DMS153 treated with DMSO at 0.1 percent for 48 hours (cell line): ENCODE results near the gene ATXN7.

Source experiments
- DNase-seq: peaks from one replicate; lab custom pipeline; 2025; ENCODE audit not compliant: unreplicated experiment; lab: John Stamatoyannopoulos, UW

The ATXN7 gene, protein sequence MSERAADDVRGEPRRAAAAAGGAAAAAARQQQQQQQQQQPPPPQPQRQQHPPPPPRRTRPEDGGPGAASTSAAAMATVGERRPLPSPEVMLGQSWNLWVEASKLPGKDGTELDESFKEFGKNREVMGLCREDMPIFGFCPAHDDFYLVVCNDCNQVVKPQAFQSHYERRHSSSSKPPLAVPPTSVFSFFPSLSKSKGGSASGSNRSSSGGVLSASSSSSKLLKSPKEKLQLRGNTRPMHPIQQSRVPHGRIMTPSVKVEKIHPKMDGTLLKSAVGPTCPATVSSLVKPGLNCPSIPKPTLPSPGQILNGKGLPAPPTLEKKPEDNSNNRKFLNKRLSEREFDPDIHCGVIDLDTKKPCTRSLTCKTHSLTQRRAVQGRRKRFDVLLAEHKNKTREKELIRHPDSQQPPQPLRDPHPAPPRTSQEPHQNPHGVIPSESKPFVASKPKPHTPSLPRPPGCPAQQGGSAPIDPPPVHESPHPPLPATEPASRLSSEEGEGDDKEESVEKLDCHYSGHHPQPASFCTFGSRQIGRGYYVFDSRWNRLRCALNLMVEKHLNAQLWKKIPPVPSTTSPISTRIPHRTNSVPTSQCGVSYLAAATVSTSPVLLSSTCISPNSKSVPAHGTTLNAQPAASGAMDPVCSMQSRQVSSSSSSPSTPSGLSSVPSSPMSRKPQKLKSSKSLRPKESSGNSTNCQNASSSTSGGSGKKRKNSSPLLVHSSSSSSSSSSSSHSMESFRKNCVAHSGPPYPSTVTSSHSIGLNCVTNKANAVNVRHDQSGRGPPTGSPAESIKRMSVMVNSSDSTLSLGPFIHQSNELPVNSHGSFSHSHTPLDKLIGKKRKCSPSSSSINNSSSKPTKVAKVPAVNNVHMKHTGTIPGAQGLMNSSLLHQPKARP

DNA sequence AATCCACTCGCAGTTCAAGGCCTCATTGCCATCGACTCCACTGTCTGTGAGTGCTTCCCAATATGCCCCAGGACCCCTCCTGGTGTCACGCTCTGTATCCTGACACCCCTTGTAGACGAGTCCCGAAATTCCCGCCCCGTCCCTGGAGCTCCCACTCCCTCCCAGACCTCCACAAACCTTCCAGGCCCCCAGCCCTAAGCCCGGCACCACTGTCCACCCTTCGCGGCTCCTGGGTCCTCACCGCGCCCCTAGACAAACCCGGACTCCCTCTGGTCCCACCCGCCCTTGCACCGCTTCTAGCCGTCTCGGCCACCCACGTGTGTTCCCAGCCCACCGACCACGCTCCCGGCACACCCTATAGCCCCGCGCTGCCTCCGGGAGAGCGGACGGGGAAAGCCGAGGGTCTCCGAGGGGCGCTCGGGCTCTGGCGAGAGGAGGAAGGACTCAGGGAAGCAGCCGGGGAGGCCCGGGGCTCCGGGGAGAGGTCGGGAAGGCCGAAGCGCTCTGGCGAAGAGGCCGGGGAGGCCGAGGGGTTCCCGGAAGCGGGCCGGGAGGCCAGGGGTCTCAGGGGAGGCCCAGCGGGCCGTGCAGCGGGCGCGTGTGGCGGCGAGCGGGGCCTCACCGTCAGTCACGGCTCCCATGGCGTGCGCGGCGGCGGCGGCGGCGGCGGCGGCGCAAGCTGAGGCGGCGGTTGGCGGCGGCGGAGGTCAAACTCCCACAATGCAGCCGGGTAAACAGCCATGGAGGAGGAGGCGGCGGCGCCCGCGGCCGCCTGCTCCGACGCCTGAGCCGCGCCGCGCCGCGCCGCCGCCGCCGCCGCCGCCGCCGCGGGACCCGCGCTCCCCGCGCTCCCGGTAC lies at the start of gene ATXN7, which contains the start of gene THOC7:
Gene ATXN7, plus strand, starts transcription at position 718 of the 858 bp plus-strand sequence. CDS start 48,732 bp downstream, outside the sequence.
Gene THOC7, minus strand, starts transcription at position 656 of the 858 bp plus-strand sequence. Its CDS starts 15 bp downstream, at position 641.
- DNase-seq: no peak

DNA sequence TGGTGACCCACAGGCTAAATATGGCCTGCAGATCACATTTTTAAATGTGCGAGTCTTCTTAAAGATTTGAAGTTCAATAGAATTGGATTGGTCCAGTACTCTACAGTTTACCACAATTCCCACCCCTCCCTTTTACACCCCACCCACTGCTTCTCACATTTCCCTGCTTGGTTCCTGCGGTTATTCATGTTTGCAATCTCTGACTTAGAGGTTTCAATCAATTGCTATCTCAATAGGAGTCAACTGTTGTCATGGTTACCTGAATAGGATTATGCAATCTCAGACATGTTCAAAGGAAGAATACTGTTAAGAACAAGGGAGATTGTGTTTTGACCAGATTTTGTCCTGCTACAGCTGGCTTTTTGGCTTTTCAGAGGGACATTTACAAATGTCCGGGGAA lies 49.4 kb upstream of the ATXN7 start:
- DNase-seq: no peak

DNA sequence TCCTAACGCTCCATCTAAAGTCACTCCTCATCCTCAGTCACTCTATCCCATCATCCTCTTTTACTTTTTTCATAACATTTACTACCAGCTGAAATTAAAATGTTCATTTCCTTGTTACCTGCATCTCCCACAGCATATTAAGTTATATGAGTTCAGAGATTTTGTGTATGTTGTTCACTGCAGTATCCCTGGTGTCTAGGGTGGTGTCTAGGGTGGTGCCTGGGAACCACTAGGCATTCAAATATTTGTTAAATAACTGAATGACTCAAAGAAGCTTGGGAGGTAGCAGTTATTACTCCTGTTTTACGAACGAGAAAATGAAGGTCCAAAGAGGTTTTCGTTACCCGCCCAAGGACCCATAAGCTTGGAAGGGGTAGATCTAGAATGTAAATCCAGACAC lies 46.4 kb upstream of the ATXN7 start:
- DNase-seq: no peak

DNA sequence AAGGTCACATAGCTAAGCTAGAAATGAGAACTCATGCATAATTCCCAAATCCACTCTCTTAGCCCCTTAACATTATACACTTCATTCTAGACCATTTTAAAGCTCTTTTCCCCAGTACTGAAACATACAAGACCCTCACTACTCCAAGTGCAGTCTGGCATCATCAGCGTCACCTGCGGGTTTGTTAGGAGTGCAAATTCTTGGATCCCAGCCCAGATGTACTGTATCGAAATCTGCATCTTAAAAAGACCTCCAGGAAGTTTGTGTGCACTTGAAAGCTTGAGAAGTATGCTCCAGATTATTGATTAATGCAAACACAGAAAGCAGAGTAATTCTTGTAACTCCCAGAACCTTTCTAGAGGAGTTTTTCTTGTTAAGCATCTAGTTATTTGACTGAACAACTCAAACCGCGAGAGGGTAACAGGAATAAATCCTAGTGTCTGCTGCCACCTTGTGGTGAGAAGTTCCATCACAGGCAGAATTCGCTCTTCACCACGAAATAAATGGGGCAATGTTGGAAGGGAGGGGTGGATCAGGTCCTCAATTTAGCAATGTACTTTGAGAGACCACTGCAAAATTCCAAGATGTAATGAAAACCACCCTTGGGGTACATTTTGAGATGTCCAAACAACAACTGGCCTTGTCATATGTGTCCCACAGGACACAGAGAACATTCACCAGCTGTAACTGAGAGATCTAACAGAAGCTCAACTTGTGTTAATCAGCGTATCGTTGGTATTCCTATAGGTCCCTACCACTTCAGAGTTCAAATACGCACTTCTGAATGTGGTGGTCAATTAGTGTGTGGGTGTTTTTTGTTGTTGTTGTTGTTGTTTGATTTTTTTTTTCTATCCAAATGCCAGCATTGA lies 45.2 kb upstream of the ATXN7 start:
- DNase-seq: no peak

DNA sequence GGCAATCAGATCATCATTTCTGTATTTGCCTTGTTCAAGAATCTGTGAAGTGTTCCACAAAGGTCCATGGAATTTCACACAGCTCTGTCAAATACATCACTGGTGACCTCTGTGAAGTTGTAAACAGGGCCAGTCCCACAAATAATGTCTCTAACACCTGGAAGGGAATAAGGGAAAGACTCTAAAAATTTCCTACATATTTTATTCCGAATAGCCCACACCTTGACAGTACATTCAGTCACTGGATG lies 44.6 kb upstream of the ATXN7 start, which contains the start of gene C3orf49:
Gene C3orf49, plus strand, starts transcription at position 149 of the 248 bp plus-strand sequence. CDS start 173 bp downstream, outside the sequence.
- no peak for DNase-seq

DNA sequence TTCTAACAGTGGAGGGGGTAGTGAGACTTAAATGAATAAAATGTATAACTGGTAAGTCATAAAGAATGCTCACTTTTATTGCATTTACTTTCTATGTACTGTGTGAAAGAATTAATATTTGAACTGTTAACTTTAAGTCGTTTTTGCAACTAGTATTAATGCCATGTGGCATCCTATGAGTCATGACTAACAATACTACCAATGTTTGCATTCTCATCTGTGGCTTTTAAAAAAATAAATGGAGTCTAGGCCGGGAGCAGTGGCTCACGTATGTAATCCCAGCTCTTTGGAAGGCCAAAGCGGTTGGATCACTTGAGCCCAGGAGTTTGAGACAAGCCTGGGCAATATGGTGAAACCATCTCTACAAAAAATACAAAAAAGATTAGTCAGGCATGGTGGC lies 39.4 kb upstream of the ATXN7 start:
- DNase-seq: no peak

DNA sequence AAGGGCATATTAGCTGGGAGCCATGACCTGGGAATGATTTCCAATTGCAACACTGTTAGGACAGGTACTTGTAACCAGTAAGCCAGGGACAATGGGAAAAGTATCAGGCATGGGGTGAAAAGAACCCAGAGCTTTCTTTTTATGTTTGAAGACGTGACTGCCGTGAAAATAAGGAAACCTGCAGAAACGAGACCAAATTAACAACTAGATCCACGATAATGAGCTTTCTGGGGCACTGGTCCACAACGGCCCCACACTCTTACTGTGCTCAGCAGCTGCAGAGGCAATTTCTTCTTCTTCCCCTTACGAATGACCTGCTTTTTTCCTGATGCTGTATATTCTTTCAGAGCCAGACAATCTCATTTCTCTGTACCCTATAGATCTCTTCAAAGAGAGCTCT lies 33.1 kb upstream of the ATXN7 start:
- no peak for DNase-seq

DNA sequence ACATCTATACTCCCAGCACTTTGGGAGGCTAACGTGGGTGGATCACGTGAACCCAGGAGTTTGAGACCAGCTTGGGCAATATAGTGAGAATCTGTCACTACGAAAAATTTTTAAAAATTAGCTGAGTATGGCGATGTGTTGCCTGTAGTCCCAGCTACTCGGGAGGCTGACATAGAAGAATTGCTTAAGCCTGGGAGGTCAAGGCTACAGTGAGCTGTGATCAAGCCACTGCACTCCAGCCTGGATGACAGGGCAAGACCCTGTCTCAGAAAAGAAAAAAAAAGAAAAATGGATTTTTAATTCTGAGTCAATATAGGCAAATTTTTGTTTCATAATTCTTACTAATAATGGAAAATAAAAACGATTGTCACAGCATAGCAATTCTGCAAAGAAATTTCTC lies 31.3 kb upstream of the ATXN7 start:
- DNase-seq: no peak

DNA sequence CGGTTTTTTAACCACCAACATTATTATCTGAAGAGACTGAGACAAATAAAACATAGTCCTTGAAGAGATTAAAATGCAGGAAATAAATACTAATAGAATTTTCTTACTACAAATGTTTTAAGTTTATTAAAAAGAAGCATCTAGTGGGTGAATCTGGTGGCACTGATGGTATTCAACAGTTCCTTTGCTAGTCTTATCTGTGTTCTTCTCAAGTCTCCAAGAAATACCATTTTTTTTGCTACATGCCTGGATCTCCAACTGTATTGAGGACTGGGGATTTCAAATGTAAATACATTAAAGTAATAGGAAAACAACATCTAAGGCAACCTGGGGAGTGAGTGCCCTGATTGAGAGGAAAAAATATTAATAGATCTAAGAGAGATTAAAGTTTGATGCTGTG lies 22.0 kb upstream of the ATXN7 start:
- DNase-seq: no peak

DNA sequence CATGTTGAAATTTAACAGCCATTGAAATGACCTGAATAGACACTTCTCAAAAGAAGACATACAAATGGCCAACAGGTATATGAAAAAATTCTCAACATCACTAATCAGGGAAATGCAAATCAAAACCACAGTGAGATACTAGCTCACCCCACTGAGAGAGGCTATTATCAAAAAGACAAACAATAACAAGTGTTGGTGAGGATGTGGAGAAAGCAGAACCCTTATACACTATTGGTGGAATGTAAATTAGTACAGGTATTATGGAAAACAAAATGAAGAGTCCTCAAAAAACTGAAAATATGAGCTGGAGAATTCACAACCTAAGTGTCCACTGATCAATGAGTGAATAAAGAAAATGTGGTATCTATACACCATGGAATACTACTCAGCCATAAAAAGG lies 21.5 kb upstream of the ATXN7 start:
- DNase-seq: no peak

DNA sequence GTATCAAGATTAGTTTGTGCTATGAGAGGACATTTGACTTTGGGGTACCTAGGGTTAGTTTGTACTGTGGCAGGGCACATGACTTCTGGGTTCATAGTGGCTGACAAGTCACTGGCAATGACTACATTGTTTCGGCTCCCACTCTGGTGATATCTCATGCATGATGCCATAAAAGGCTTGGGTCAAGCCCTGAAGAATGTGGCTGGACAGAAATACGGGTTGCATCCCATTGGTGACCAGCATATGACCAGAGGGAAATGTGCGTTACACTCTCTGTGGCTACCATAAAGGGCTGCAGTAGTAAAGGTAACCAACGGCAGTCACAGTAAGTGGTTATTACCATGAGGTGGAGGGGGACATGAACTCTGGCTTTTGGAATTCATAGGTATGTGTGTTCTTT lies 18.5 kb upstream of the ATXN7 start:
- no peak for DNase-seq

DNA sequence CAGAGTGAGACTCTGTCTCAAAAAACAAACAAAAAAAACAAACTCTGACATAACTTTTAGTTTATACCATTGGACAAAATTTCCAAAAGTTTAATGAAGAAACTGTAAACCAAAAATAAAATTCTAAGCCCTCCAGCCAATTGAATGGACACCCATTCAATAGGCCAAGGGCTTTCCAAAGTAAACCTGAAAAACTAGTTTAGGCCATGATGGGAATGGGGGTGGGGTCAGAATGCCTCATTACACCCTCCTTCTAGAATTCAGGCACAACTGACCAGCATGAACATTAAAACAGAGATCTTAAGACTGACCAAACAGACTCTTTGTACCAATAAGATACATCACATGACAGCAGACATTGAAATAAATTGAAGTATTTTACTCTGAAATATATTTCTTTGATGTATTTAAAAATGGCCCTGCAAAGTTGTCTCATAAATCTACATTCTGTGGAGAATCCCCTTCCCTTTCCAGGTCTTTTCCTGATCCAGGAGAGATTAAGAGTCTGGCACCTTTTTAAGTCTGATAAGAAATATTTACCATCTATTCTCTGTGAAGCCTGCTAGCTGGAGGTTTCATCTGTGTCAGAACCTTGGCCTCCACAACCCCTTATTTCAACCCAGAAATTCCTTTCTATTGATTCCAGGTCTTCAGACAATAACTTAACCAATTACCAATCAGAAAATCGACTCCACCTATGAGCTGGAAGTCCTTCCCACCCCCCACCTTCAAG lies 15.8 kb upstream of the ATXN7 start:
- DNase-seq: no peak

DNA sequence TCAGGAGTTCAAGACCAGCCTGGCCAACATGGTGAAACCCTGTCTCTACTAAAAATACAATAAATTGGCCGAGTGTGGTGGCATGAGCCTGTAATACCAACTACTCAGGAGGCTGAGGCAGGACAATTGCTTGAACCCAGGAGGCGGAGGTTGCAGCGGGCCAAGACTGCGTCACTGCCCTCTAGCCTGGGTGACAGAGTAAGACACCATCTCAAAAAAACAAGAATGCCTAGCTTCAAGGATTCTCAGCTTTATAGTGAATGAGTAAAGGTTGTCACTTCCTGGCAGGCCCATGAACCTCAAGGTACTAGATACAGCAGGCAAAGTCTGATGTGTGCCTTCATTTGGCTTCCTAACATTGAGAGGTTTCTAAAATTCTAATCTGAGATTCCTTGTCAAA lies 14.5 kb upstream of the ATXN7 start:
- no peak for DNase-seq

DNA sequence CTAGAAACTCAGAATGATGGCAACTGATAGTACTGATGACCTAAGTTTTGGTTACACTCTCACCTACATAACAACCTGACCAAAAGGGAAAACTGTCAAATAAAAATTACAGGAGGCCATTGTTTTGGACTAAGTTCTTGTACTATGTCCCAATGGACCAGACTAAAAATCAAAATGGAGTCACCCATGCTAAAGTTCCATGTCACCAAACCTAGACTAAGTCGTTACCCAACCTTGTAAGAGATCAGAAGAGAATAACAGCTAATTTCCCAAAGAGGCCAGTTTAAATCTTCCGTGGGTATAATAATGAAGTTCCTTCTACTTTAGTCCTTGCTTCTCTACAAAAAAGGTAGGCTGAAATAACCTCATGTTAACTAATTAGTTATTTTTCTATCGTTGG lies 12.4 kb upstream of the ATXN7 start:
- no peak for DNase-seq

DNA sequence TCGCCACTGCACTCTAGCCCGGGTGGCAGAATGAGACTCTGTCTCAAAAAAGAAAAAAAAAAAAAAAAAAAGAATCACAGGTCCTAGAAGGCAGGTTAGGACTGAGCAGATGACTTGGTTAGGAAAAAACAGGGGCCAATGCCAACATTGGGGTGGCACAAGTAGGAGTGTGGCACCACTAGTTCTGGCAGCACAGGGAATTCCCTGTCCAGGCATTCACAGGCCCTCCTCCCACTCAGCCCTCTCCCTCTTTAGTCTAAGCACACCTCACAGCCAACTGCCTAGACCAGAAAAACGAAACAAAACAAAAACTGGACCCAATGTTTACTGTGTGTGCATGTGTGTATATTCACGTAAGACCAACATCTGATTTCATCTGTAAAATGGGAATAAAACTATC lies 10.6 kb upstream of the ATXN7 start:
- DNase-seq: no peak

DNA sequence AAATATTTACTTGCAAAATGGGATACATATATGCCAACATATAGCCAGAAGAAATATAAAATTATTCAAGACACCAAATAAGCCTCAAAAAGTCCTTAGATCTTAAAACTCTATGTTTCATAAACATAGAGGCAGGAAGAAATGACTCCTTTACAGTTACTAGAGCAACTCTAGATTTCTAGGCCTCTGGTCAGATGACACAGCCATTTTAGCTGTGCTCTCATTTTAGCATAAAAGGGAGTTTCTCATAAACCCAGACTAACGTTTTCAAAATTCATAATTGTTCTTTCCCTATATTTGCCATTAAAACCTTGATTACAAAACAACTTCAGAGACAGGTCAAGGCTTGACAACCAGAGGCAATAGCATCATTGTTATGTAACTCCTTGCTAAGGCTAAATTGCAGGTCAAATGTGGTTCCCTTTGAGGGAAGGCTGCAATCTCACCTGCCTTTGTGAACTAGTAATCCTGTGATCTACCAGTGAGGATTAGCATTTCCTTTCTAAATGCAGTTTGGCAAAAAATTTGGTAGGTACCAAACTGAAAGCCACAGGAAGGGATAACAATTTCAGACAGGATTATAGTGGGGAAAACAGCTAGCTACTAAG lies 8.2 kb upstream of the ATXN7 start:
- no peak for DNase-seq

DNA sequence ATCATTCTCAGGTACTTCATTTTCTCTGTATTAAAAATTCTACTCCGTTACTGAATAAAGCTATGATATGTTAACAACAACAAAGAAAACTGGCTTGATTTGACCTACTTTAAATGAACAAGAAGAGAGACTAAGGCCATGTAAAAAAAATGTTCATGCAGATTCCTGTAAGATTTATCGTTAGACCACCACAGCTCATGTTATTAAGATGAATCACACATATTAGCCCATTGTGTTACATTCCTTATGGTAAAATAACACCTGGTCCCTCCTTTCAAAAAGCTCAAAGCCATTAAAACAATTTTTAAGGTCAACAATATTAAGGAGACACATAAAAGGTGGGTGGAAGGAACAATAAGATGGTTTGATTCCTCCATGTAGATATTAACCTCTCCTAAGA lies 6.4 kb upstream of the ATXN7 start:
- DNase-seq: no peak

DNA sequence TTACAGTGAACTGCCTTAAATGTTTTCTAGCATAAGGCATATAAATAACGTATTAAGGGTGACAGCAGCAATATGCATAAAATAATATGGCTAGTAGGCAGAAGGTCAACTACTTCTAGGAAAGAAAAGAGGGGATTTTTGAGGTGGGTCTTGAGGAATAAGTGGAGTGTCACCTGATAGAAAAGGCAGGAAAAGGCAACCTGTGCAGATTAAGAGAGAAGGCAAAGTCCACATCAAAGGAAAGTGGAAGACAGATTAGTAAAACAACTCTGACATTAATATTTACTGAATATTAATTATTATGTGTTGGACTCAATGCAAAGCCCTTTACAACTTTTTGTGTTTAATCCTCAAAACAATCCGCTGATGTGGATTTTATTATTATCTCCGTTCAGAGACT lies 2.9 kb upstream of the ATXN7 start:
- DNase-seq: no peak

DNA sequence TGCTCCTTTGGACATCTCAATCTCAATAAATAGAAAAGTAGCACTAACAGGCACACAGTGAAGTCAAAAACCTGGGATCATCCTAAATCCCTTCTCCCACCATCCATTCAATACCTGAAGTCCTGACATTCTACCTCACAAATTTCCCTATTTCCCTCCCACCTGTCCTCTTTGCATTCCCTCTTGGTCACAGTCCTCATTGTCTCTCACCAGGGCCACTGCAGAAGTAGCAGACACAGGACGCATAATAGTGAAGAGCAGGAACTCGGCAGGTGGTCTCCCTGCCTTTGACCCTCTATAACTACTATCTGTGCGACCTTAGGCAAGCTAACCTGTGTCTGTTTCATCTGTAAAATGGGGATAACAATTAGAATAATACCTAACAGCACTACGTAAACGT lies 2.4 kb upstream of the ATXN7 start:
- no peak for DNase-seq
